PC-3 (cell line): ENCODE data around the gene BHLHE23.

Source experiments
- EZH2 ChIP-seq: fragments of 300-600 bp; sonication (generic); IDR thresholded peaks from one replicate; pipeline ENCODE4 v1.6.1; 2017; ENCODE audit warnings: antibody characterized with exemption, mild to moderate bottlenecking, low read length; ENCODE audit not compliant: unreplicated experiment
- EZH2phosphoT487 ChIP-seq: fragments of 300-600 bp; sonication (generic); IDR thresholded peaks from 2 replicates; pipeline ENCODE4 v1.6.1; 2018; ENCODE audit warnings: mild to moderate bottlenecking, antibody characterized with exemption, low read length, borderline replicate concordance
- TF ChIP-seq, protein P1 (sequence below): fragments of 300-600 bp; sonication (generic); conservative IDR thresholded peaks from 2 replicates; pipeline ENCODE4 v1.5.1; 2017; ENCODE audit warnings: antibody characterized with exemption, low read depth, mild to moderate bottlenecking, low read length

DNA sequence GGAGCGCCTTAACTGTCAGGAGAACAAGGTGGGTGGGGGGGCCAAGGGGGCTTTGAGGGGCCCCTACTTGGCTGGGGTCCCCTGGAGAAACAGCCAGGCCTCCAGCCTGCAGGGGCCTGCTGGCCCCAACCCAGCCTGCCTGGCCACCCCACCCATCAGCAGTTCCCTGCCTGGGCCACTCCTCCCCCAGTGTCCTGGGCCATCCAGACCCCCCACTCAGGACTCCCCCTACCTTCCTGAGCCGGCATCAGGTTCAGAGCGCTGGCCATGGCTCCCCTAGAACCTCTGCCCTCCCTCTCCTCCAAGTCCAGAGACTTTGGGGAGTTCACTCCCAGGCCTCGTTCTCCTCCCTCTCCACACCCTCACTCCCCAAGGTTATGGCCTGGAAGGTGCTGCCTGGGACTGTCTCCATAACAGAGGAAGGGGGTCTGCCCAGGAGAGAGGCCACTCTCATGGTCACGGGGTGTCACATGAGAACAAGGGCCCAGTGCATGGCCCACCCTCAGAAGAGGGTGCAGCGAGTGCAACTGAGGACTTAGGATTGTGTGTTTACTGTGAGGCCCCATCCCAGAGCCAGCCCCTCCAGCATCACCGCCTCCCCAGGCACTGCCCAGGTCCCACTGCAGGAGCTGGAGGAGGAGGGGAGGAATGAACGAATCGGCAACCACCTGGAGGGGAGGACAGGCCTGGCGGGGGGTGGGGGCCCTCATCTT, 48.2 kb downstream of the BHLHE23 start:
- TF ChIP-seq, protein P1, sequence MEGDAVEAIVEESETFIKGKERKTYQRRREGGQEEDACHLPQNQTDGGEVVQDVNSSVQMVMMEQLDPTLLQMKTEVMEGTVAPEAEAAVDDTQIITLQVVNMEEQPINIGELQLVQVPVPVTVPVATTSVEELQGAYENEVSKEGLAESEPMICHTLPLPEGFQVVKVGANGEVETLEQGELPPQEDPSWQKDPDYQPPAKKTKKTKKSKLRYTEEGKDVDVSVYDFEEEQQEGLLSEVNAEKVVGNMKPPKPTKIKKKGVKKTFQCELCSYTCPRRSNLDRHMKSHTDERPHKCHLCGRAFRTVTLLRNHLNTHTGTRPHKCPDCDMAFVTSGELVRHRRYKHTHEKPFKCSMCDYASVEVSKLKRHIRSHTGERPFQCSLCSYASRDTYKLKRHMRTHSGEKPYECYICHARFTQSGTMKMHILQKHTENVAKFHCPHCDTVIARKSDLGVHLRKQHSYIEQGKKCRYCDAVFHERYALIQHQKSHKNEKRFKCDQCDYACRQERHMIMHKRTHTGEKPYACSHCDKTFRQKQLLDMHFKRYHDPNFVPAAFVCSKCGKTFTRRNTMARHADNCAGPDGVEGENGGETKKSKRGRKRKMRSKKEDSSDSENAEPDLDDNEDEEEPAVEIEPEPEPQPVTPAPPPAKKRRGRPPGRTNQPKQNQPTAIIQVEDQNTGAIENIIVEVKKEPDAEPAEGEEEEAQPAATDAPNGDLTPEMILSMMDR: no peak
- no peak for TF ChIP-seq EZH2
- no peak for TF ChIP-seq EZH2phosphoT487
